SK-N-SH (cell line): ENCODE data around the gene ORMDL3. TPM values are rescaled to one million over a fixed set of nuclear protein-coding genes. Genes with fewer than 3 reads are reported as not detected.

Experiments
- CTCF ChIA-PET: fragments of 300-600, 350-600 bp; formaldehyde crosslinking; extraction: SDS; loops from one replicate; lab custom pipeline; 2021; lab: Yijun Ruan, JAX
- POLR2A ChIA-PET: fragments of 350-600 bp; sonication (Branson Sonifier 250); formaldehyde crosslinking; extraction: SDS; loops from one replicate; lab custom pipeline; 2020; ENCODE audit warnings: antibody characterized with exemption, inconsistent platforms; lab: Yijun Ruan, JAX
- DNase-seq: peaks from one replicate; pipeline ENCODE4 v3.0.0; 2012
- H2AFZ ChIP-seq: fragments of 200-600 bp; sonication (generic); 2 replicates; pipeline ENCODE4 v1.8.1; 2016; ENCODE audit warnings: antibody characterized with exemption, mild to moderate bottlenecking, low read depth
- H3F3A ChIP-seq: fragments of 200-600 bp; sonication (generic); replicated peaks from 2 replicates; pipeline ENCODE3; 2016; ENCODE audit warnings: antibody characterized with exemption, mild to moderate bottlenecking; ENCODE audit not compliant: insufficient read depth
- H3K27ac ChIP-seq, 2 experiments: fragments of 200-500 bp in 1 of 2; fragments of 200-600 bp in 1 of 2; sonication (Bioruptor generic) in 1 of 2; sonication (generic), shearing (Covaris generic) in 1 of 2; 2 replicates each; pipeline versions ENCODE4 v1.5.1 to v1.6.1; 2014 to 2016; ENCODE audit warnings: low read depth in 2 of 2, inconsistent platforms in 1 of 2, low read length in 1 of 2, mild to moderate bottlenecking in 1 of 2, mixed read lengths in 1 of 2
- H3K27me3 ChIP-seq: fragments of 200-600 bp; sonication (generic), shearing (Covaris generic); 2 replicates; pipeline ENCODE4 v1.6.1; 2016; ENCODE audit warnings: mixed run types; ENCODE audit not compliant: insufficient read depth
- H3K36me3 ChIP-seq, 2 experiments: fragments of 200-500 bp in 1 of 2; fragments of 200-600 bp in 1 of 2; sonication (Bioruptor generic) in 1 of 2; sonication (generic) in 1 of 2; replicated peaks in 1 of 2; 2 replicates each; pipeline versions ENCODE3 to v1.5.1; 2014 to 2016; ENCODE audit warnings: low read length in 1 of 2, mild to moderate bottlenecking in 1 of 2; ENCODE audit not compliant: insufficient read depth in 2 of 2, control insufficient read depth in 1 of 2
- H3K4me1 ChIP-seq, 2 experiments: fragments of 200-500 bp in 1 of 2; fragments of 200-600 bp in 1 of 2; sonication (Bioruptor generic) in 1 of 2; sonication (generic), shearing (Covaris generic) in 1 of 2; 2 replicates each; pipeline versions ENCODE4 v1.5.1 to v1.6.1; 2014 to 2016; ENCODE audit warnings: low read depth in 1 of 2, low read length in 1 of 2, mixed run types in 1 of 2; ENCODE audit not compliant: insufficient read depth in 2 of 2, control insufficient read depth in 1 of 2
- H3K4me2 ChIP-seq: fragments of 200-600 bp; sonication (generic), shearing (Covaris generic); 2 replicates; pipeline ENCODE4 v1.6.1; 2017; ENCODE audit warnings: mixed run types
- H3K4me3 ChIP-seq, 2 experiments: fragments of 200-500 bp in 1 of 2; fragments of 200-600 bp in 1 of 2; sonication (Bioruptor generic) in 1 of 2; sonication (generic), shearing (Covaris generic) in 1 of 2; 2 replicates each; pipeline versions ENCODE4 v1.5.1 to v1.8.1; 2014 to 2016; ENCODE audit warnings: low read depth in 2 of 2, inconsistent platforms in 1 of 2, low read length in 1 of 2, mild to moderate bottlenecking in 1 of 2, mixed read lengths in 1 of 2, moderate library complexity in 1 of 2
- H3K79me2 ChIP-seq: fragments of 200-600 bp; sonication (generic); 2 replicates; pipeline ENCODE4 v1.8.1; 2017; ENCODE audit warnings: mild to moderate bottlenecking; ENCODE audit not compliant: insufficient read depth
- H3K9ac ChIP-seq: fragments of 200-600 bp; sonication (generic); 2 replicates; pipeline ENCODE4 v1.6.1; 2017; ENCODE audit warnings: mixed run types
- H3K9me2 ChIP-seq: fragments of 200-600 bp; sonication (generic); 2 replicates; pipeline ENCODE4 v1.6.1; 2017; ENCODE audit warnings: mixed run types
- H3K9me3 ChIP-seq: fragments of 200-600 bp; sonication (generic); 2 replicates; pipeline ENCODE4 v1.6.1; 2017; ENCODE audit warnings: mixed run types, mild to moderate bottlenecking, moderate library complexity
- H4K20me1 ChIP-seq: fragments of 200-600 bp; sonication (generic); 2 replicates; pipeline ENCODE4 v1.6.1; 2017; ENCODE audit warnings: mild to moderate bottlenecking, mixed run types; ENCODE audit not compliant: insufficient read depth
- ELF1 ChIP-seq: IDR thresholded peaks from 2 replicates; pipeline ENCODE4 v1.4.0; 2012
- EP300 ChIP-seq, 2 experiments: IDR thresholded peaks; 2 replicates each; pipeline versions ENCODE4 v1.4.0 to v1.6.1; 2012; ENCODE audit warnings: borderline replicate concordance in 1 of 2, low read depth in 1 of 2, low read length in 1 of 2
- FOXM1 ChIP-seq: IDR thresholded peaks from 2 replicates; pipeline ENCODE4 v1.4.0; 2012; ENCODE audit warnings: low read depth, mild to moderate bottlenecking
- MXI1 ChIP-seq: IDR thresholded peaks from 2 replicates; pipeline ENCODE4 v1.6.1; 2012; ENCODE audit warnings: mild to moderate bottlenecking, low read depth, low read length, improper control_type of control experiment
- RAD21 ChIP-seq: IDR thresholded peaks from 2 replicates; pipeline ENCODE4 v1.6.1; 2012; ENCODE audit warnings: mild to moderate bottlenecking, low read length
- RXRA ChIP-seq: IDR thresholded peaks from 2 replicates; pipeline ENCODE4 v1.4.0; 2012; ENCODE audit warnings: low read depth, mild to moderate bottlenecking, borderline replicate concordance
- SMC3 ChIP-seq: IDR thresholded peaks from 2 replicates; pipeline ENCODE4 v1.6.1; 2012; ENCODE audit warnings: low read depth, low read length, improper control_type of control experiment
- TEAD4 ChIP-seq: IDR thresholded peaks from 2 replicates; pipeline ENCODE4 v1.4.0; 2012; ENCODE audit warnings: mild to moderate bottlenecking, borderline replicate concordance; ENCODE audit not compliant: insufficient read depth
- WGBS: methylation state at CpG from one replicate; pipeline ENCODE4 v1.1.6; 2017; ENCODE audit warnings: low lambda C conversion rate; 5-methylcytosine and 5-hydroxymethylcytosine counted together
- polyA plus RNA-seq, 3 experiments: library from polyadenylated mRNA; depleted of rRNA; stranded (reverse); fragments of >200 nt; gene quantifications; 2 replicates each; pipeline ENCODE4 v1.2.3, GENCODE V29; 2012
- TF ChIP-seq, protein P1 (sequence below): fragments of 150-350 bp; IDR thresholded peaks from 2 replicates; pipeline ENCODE4 v1.6.1; 2016; ENCODE audit warnings: mild to moderate bottlenecking, low read depth, low read length
- TF ChIP-seq, protein P2 (sequence below): fragments of 200-600 bp; sonication (generic); IDR thresholded peaks from 2 replicates; pipeline ENCODE4 v1.6.1; 2017; ENCODE audit warnings: antibody characterized with exemption, mild to moderate bottlenecking, moderate library complexity

Gene ORMDL3
- polyA plus RNA-seq, 1 of the 3 experiments (the other 2 are of a cell fraction): 27.8 TPM

DNA sequence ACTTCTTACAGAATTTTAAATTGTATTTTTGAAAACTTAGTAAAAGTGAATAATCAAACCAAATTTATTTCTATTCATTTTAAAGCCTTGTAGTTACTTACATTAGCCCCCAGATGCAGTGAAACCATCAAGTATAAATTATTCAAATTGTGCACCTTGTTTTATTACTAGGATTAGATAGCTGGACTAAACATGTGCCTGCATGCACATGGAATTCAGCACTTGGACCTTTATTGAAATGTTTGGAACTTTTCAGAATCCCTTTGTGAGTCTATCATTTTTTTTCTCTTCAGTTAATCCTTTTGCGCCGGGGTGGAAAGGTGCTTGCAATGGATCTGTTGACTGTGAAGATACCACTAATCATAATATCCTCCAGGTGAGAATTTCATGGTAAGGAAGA lies 54.6 kb downstream of the ORMDL3 start:
- POLR2A ChIA-PET: no interaction called here
- Histone ChIP-seq H3K27me3 (peaks cover 40% of the 10 kb centered on the region), H2AFZ (no peak overlapping the region), H3K27ac (no peak overlapping the region), H3K4me1 (no peaks in the 10 kb centered on the region), H3K9me3 (no peaks in the 10 kb centered on the region), H3K79me2 (no peaks in the 10 kb centered on the region), H3K9ac (no peak overlapping the region), H3K9me2 (no peaks in the 10 kb centered on the region), H3K4me3 (no peak overlapping the region), H3K36me3 (no peaks in the 10 kb centered on the region), H3F3A (no peaks in the 10 kb centered on the region), H3K4me2 (no peak overlapping the region), H4K20me1 (no peaks in the 10 kb centered on the region)
- CTCF ChIA-PET: interaction anchor here (0.5 to 2.4 kb wide), 23 partner anchors 8 to 251 kb away, joined by 3 to 22 read pairs (median 4); partner anchors contain the start of gene PSMD3
- TF ChIP-seq EP300 (IDR thresholded peaks at IDR 0.05; ENCODE audit: borderline replicate concordance in 1 of 2, low read depth in 1 of 2, low read length in 1 of 2): no peak
- TF ChIP-seq SMC3: peak; percentile 22; the same call in 1 of the 2 replicates
- no peak for TF ChIP-seq MXI1
- TF ChIP-seq, protein P1, sequence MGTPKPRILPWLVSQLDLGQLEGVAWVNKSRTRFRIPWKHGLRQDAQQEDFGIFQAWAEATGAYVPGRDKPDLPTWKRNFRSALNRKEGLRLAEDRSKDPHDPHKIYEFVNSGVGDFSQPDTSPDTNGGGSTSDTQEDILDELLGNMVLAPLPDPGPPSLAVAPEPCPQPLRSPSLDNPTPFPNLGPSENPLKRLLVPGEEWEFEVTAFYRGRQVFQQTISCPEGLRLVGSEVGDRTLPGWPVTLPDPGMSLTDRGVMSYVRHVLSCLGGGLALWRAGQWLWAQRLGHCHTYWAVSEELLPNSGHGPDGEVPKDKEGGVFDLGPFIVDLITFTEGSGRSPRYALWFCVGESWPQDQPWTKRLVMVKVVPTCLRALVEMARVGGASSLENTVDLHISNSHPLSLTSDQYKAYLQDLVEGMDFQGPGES: no peak
- TF ChIP-seq RAD21: peak; percentile 58
- TF ChIP-seq, protein P2, sequence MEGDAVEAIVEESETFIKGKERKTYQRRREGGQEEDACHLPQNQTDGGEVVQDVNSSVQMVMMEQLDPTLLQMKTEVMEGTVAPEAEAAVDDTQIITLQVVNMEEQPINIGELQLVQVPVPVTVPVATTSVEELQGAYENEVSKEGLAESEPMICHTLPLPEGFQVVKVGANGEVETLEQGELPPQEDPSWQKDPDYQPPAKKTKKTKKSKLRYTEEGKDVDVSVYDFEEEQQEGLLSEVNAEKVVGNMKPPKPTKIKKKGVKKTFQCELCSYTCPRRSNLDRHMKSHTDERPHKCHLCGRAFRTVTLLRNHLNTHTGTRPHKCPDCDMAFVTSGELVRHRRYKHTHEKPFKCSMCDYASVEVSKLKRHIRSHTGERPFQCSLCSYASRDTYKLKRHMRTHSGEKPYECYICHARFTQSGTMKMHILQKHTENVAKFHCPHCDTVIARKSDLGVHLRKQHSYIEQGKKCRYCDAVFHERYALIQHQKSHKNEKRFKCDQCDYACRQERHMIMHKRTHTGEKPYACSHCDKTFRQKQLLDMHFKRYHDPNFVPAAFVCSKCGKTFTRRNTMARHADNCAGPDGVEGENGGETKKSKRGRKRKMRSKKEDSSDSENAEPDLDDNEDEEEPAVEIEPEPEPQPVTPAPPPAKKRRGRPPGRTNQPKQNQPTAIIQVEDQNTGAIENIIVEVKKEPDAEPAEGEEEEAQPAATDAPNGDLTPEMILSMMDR: peak; percentile 72
- WGBS: 8% methylated on average over 2 of the region's 2 CpGs
- DNase-seq: no peak

DNA sequence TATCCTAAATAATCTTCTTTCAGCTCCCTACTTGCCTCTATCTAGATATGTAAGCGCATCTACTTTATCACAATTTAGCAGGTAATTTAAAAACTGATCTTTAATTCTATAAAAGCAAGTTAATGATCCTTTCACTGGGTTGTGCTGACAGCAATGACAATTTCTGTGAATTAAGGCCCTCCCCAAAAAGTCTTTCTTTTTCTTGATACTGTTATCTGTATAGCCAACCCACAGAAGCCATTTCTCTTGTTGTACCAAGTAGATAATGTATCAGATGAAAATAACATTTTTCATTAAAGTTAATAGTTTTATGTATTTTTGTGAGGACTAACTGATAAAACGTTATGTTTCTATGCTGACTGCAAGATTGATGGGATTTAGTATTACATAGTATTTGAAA lies 55.6 kb downstream of the ORMDL3 start:
- no peak overlapping the region for H3K4me3 ChIP-seq
- no peaks in the 10 kb centered on the region for H3F3A ChIP-seq
- H3K9me3 ChIP-seq: no peaks in the 10 kb centered on the region
- H3K27ac ChIP-seq: no peak overlapping the region
- no peaks in the 10 kb centered on the region for H3K9me2 ChIP-seq
- H3K4me2 ChIP-seq: no peak overlapping the region
- H3K27me3 ChIP-seq: peaks cover 42% of the 10 kb centered on the region
- H2AFZ ChIP-seq: no peak overlapping the region
- no peaks in the 10 kb centered on the region for H4K20me1 ChIP-seq
- DNase-seq: no peak
- H3K9ac ChIP-seq: no peak overlapping the region
- ChIA-PET POLR2A (no interaction called here), CTCF (interaction anchor here (0.8 to 2.4 kb wide), 12 partner anchors 10 to 154 kb away, joined by 3 to 22 read pairs (median 4); partner anchors contain the start of gene PSMD3)
- 8% methylated on average over 2 of the region's 2 CpGs for WGBS
- H3K4me1 ChIP-seq: no peaks in the 10 kb centered on the region
- H3K79me2 ChIP-seq: no peaks in the 10 kb centered on the region
- TF ChIP-seq FOXM1 (no peak), RXRA (no peak), ELF1 (no peak), RAD21 (no peak), TEAD4 (no peak)
- no peaks in the 10 kb centered on the region for H3K36me3 ChIP-seq

Other genes with a start within 250 kb of the ORMDL3 start
- gene PGAP3, start 239.5 kb downstream of the ORMDL3 start, polyA plus RNA-seq (2012; rRNA removed): 20.9 and 25.8 TPM in 2 replicates
- gene ERBB2, start 227.5 kb downstream of the ORMDL3 start, polyA plus RNA-seq (2012; rRNA removed): 1.9 and 2.6 TPM in 2 replicates
- 100 and 105 TPM in 2 replicates for gene MIEN1, start 197.1 kb downstream of the ORMDL3 start, polyA plus RNA-seq (2012; rRNA removed)
- not detected in 2 replicates for gene GRB7, start 189.7 kb downstream of the ORMDL3 start, polyA plus RNA-seq (2012; rRNA removed)
- gene IKZF3, start 63.3 kb downstream of the ORMDL3 start, polyA plus RNA-seq (2012; rRNA removed): not detected in 2 replicates
- not detected in 2 replicates for gene ZPBP2, start 59.4 kb downstream of the ORMDL3 start, polyA plus RNA-seq (2012; rRNA removed)
- gene GSDMB, start 9.0 kb downstream of the ORMDL3 start, polyA plus RNA-seq (2012; rRNA removed): 2.4 and 3.6 TPM in 2 replicates
- gene LRRC3C, start 131 bp upstream of the ORMDL3 start, polyA plus RNA-seq (2012; rRNA removed): not detected in 2 replicates
- not detected in 2 replicates for gene GSDMA, start 35.4 kb upstream of the ORMDL3 start, polyA plus RNA-seq (2012; rRNA removed)
- 87.6 and 104 TPM in 2 replicates for gene PSMD3, start 53.2 kb upstream of the ORMDL3 start, polyA plus RNA-seq (2012; rRNA removed)
- gene CSF3, start 87.8 kb upstream of the ORMDL3 start, polyA plus RNA-seq (2012; rRNA removed): not detected in 2 replicates
- 62.8 and 64.5 TPM in 2 replicates for gene MED24, start 126.8 kb upstream of the ORMDL3 start, polyA plus RNA-seq (2012; rRNA removed)
- gene THRA, start 135.4 kb upstream of the ORMDL3 start, polyA plus RNA-seq (2012; rRNA removed): 20.1 and 23.1 TPM in 2 replicates
- 2.1 and 6.5 TPM in 2 replicates for gene NR1D1, start 173.0 kb upstream of the ORMDL3 start, polyA plus RNA-seq (2012; rRNA removed)
- 30.2 and 39.8 TPM in 2 replicates for gene MSL1, start 194.4 kb upstream of the ORMDL3 start, polyA plus RNA-seq (2012; rRNA removed)
- 28.0 and 30.4 TPM in 2 replicates for gene CASC3, start 212.9 kb upstream of the ORMDL3 start, polyA plus RNA-seq (2012; rRNA removed)
- gene RAPGEFL1, start 249.9 kb upstream of the ORMDL3 start, polyA plus RNA-seq (2012; rRNA removed): 5.9 and 6.0 TPM in 2 replicates